OCI-LY7 (cell line): ENCODE measurements around the gene ZG16B. TPM values are rescaled to one million over a fixed set of nuclear protein-coding genes. Genes with fewer than 3 reads are reported as not detected.

Experiments used
- BruUV-seq: library from RNA; stranded (reverse); fragments of 400-500 nt; replicated peaks from 2 replicates; lab custom pipeline; 2021; lab: Mats Ljungman, UMichigan
- CTCF ChIA-PET: fragments of 300-600 bp; sonication (Branson Sonifier 250); formaldehyde crosslinking; loops from one replicate; lab custom pipeline; 2022; ENCODE audit warnings: antibody characterized with exemption; ENCODE audit not compliant: unreplicated experiment; lab: Charles Lee
- POLR2A ChIA-PET: fragments of 300-600 bp; sonication (Branson Sonifier 250); formaldehyde crosslinking; loops from one replicate; lab custom pipeline; 2022; ENCODE audit warnings: antibody characterized with exemption; lab: Charles Lee
- DNase-seq: peaks from one replicate; pipeline ENCODE4 v3.0.0-alpha.2; 2015; ENCODE audit warnings: low spot score
- H2AFZ ChIP-seq: fragments of 200-600 bp; sonication (generic), shearing (Covaris generic); 2 replicates; pipeline ENCODE4 v1.6.1; 2014; ENCODE audit warnings: mild to moderate bottlenecking, antibody characterized with exemption, low read length, moderate library complexity
- H3K27ac ChIP-seq: fragments of 200-600 bp; sonication (generic); 2 replicates; pipeline ENCODE4 v1.5.1; 2014; ENCODE audit warnings: mixed run types, low read depth, mild to moderate bottlenecking, moderate library complexity, low read length, inconsistent platforms; ENCODE audit not compliant: poor library complexity, severe bottlenecking
- H3K36me3 ChIP-seq: fragments of 200-600 bp; sonication (generic); 2 replicates; pipeline ENCODE4 v1.6.1; 2014; ENCODE audit warnings: mild to moderate bottlenecking, antibody characterized with exemption, low read length, moderate library complexity, mixed read lengths; ENCODE audit not compliant: insufficient read depth
- H3K4me1 ChIP-seq: fragments of 200-600 bp; sonication (generic); 2 replicates; pipeline ENCODE4 v1.5.1; 2014; ENCODE audit warnings: mild to moderate bottlenecking, low read length; ENCODE audit not compliant: insufficient read depth, poor library complexity, severe bottlenecking
- H3K4me2 ChIP-seq: fragments of 200-600 bp; sonication (generic); 2 replicates; pipeline ENCODE4 v1.6.1; 2014; ENCODE audit warnings: mild to moderate bottlenecking, low read length
- H3K4me3 ChIP-seq: fragments of 200-600 bp; sonication (generic); 2 replicates; pipeline ENCODE4 v1.5.1; 2014; ENCODE audit warnings: mild to moderate bottlenecking, low read depth, low read length; ENCODE audit not compliant: poor library complexity, severe bottlenecking
- H3K79me2 ChIP-seq: fragments of 200-600 bp; sonication (generic); 2 replicates; pipeline ENCODE4 v1.6.1; 2016; ENCODE audit warnings: low read depth, mild to moderate bottlenecking, low read length, moderate library complexity, mixed read lengths; ENCODE audit not compliant: insufficient read depth
- H3K9me2 ChIP-seq: fragments of 200-600 bp; sonication (generic); 2 replicates; pipeline ENCODE4 v1.6.1; 2016; ENCODE audit warnings: mild to moderate bottlenecking, low read length, mixed read lengths; ENCODE audit not compliant: insufficient read depth
- H3K9me3 ChIP-seq: fragments of 200-600 bp; sonication (generic); 2 replicates; pipeline ENCODE4 v1.6.1; 2014; ENCODE audit warnings: mild to moderate bottlenecking, mixed run types, low read length, mixed read lengths
- H4K20me1 ChIP-seq: fragments of 200-600 bp; sonication (generic); 2 replicates; pipeline ENCODE4 v1.6.1; 2014; ENCODE audit warnings: mild to moderate bottlenecking, antibody characterized with exemption, low read length, moderate library complexity, mixed read lengths; ENCODE audit not compliant: insufficient read depth
- EZH2phosphoT487 ChIP-seq: fragments of 200-600 bp; sonication (generic); IDR thresholded peaks from 2 replicates; pipeline ENCODE4 v1.6.1; 2018; ENCODE audit warnings: low read depth, borderline replicate concordance, mild to moderate bottlenecking, mixed run types, antibody characterized with exemption, low read length, moderate library complexity, mixed read lengths
- intact Hi-C: fragments of 100-400 bp; cut with micrococcal nuclease; formaldehyde crosslinking; loops from one replicate; pipeline ENCODE4 v1.10.0; 2022; ENCODE audit not compliant: unreplicated experiment
- total RNA-seq, 2 experiments: library from RNA; depleted of rRNA in 1 of 2; stranded (reverse); fragments of >200 nt in 1 of 2; shearing (Covaris generic) in 1 of 2; gene quantifications; 2 replicates each; pipeline ENCODE4 v1.2.3, GENCODE V29; 2014 to 2022
- TF ChIP-seq, protein P1 (sequence below): fragments of 200-600 bp; sonication (generic); conservative IDR thresholded peaks from 2 replicates; pipeline ENCODE4 v1.5.1; 2014; ENCODE audit warnings: mild to moderate bottlenecking, antibody characterized with exemption, low read length, moderate library complexity, mixed read lengths

ZG16B gene
- total RNA-seq, 2 experiments from 2014 or later: 2.5 to 4.0 TPM

DNA sequence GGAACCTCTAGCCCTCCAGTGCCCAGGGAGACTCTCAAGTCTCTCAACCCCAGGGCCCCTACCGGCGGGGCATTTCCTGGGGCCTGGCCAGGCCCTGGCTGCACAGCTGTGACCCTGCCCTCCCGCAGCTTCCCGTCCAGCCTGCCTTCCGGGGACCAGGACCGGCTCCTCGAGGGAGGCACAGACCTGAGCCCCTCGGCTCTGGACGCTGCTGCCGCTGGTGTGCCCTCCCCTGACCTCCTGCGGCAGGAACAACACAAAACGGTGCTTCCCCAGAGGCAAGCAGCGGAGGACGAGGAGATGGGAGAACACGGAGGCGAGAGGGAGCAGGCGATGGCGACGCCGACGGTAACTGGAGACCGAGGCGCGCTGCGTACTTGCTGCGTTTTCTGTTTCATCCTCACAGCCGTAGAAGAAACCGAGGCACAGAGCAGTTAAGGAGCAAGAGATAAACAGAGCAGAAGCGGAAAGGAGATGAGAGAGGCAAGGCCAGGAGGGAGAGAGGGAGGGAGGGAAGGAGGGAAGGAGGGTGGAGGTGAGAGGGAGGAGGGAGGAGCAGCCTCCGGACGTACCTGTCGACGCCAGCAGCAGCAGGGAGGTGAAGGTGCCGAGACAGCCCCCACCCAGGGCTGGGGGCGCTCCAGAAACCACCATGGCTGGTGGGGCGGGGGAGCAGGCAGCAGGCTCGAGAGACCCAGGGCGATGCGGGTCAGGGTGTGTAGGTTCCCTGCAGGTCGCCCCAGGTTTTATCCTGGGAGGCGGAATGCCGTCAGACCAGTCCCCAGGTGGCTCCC is 27.5 kb downstream of the ZG16B start, which contains the start of gene PRSS22:
Gene PRSS22, minus strand, starts transcription at position 720 of the 794 bp plus-strand sequence. Its CDS starts 66 bp downstream, at position 654.
- H3K9me3 ChIP-seq: no peaks in the 10 kb centered on the region
- intact Hi-C loops: loop anchor here (10.0 kb wide), 1 partner anchor 63 kb away; the partner anchor contains the start of gene PRSS41
- no peak within 1 kb of the TSS for H3K4me3 ChIP-seq
- no peaks in the 10 kb centered on the region for H4K20me1 ChIP-seq
- no peak for DNase-seq
- CTCF ChIA-PET: no interaction called here
- no TSS peak for BruUV-seq
- POLR2A ChIA-PET: no interaction called here
- no peaks in the 10 kb centered on the region for H3K79me2 ChIP-seq
- no peak within 1 kb of the TSS for H3K27ac ChIP-seq
- H2AFZ ChIP-seq: no peak within 1 kb of the TSS
- H3K36me3 ChIP-seq: no peaks in the 10 kb centered on the region
- no peaks in the 10 kb centered on the region for H3K4me1 ChIP-seq
- no peak for TF ChIP-seq EZH2phosphoT487
- TF ChIP-seq, protein P1, sequence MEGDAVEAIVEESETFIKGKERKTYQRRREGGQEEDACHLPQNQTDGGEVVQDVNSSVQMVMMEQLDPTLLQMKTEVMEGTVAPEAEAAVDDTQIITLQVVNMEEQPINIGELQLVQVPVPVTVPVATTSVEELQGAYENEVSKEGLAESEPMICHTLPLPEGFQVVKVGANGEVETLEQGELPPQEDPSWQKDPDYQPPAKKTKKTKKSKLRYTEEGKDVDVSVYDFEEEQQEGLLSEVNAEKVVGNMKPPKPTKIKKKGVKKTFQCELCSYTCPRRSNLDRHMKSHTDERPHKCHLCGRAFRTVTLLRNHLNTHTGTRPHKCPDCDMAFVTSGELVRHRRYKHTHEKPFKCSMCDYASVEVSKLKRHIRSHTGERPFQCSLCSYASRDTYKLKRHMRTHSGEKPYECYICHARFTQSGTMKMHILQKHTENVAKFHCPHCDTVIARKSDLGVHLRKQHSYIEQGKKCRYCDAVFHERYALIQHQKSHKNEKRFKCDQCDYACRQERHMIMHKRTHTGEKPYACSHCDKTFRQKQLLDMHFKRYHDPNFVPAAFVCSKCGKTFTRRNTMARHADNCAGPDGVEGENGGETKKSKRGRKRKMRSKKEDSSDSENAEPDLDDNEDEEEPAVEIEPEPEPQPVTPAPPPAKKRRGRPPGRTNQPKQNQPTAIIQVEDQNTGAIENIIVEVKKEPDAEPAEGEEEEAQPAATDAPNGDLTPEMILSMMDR: no peak
- no peaks in the 10 kb centered on the region for H3K9me2 ChIP-seq
- no peak within 1 kb of the TSS for H3K4me2 ChIP-seq

DNA sequence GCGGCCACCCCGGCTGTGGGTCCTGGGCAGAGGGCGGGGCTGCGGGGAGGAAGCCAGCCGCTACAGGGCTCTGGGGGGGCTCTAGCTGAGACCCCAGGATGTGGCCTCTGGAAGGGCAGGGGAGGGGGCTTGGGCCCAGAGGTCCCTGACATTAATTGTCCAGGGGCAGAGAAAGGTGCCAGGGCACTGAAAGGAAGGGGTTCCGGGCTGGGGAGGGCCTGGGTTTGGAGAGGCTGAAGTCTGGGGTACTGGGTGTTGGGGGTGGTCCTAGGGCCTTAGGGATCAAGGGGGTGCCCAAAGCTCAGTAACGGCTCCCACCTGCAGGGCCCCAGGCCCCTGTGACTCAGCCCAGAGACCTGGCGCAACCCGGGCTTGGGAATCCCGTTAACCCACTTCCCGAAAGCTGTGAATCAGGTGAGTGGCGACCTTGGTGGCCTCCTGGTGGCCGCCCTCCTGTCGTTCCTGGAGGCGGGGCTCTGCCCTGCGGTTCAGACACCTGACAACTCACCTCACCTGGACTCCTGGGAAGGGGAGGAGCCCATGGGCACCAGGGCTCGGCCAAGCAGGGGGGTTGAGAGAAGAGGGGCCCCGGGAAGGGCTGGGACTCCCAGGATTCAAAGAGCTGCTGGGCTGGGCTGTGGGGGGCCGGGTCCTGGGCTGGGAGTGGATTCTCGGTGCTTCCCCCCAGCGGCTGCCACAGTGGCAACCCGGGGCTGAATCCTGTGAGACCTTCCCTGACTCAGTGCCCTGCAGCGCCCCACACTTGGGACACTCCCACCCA is 28.3 kb downstream of the ZG16B start:
- H4K20me1 ChIP-seq: no peaks in the 10 kb centered on the region
- no TSS peak for BruUV-seq
- no peak overlapping the region for H2AFZ ChIP-seq
- no peaks in the 10 kb centered on the region for H3K9me3 ChIP-seq
- no peak overlapping the region for H3K27ac ChIP-seq
- POLR2A ChIA-PET: no interaction called here
- H3K4me1 ChIP-seq: no peaks in the 10 kb centered on the region
- no peaks in the 10 kb centered on the region for H3K9me2 ChIP-seq
- intact Hi-C loops: loop anchor here (10.0 kb wide), 1 partner anchor 64 kb away; the partner anchor contains the start of gene PRSS41
- CTCF ChIA-PET: no interaction called here
- H3K4me3 ChIP-seq: no peak overlapping the region
- no peaks in the 10 kb centered on the region for H3K79me2 ChIP-seq
- TF ChIP-seq EZH2phosphoT487: no peak
- TF ChIP-seq, protein P1: peak; percentile 35; the same call in 1 of the 2 replicates
- no peaks in the 10 kb centered on the region for H3K36me3 ChIP-seq
- H3K4me2 ChIP-seq: no peak overlapping the region
- DNase-seq: no peak
